Measurements from ENCODE around the gene ZMYM4.

ZMYM4 gene

GRCh38 chr1:35259561-35259960 is 8.9 kb upstream of the ZMYM4 start:
- no peak for TF ChIP-seq CEBPB (IDR thresholded peaks at IDR 0.05)
- no peak for TF ChIP-seq EGR1 (IDR thresholded peaks at IDR 0.05)
- TF ChIP-seq, protein P1, sequence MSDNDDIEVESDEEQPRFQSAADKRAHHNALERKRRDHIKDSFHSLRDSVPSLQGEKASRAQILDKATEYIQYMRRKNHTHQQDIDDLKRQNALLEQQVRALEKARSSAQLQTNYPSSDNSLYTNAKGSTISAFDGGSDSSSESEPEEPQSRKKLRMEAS (IDR thresholded peaks at IDR 0.05) = no peak
- TF ChIP-seq TEAD4 (IDR thresholded peaks at IDR 0.05) = no peak
- TF ChIP-seq TCF12 (IDR thresholded peaks at IDR 0.05; ENCODE audit: low read depth) = no peak
- no peak for TF ChIP-seq TAF1 (IDR thresholded peaks at IDR 0.05; ENCODE audit: low read depth)
- TF ChIP-seq RAD21 (IDR thresholded peaks at IDR 0.05; ENCODE audit: low read depth) = no peak
- TF ChIP-seq ZBTB7A (IDR thresholded peaks at IDR 0.05; ENCODE audit: low read depth) = no peak
- TF ChIP-seq REST (IDR thresholded peaks at IDR 0.05; ENCODE audit: low read depth) = no peak
- no peak for TF ChIP-seq YY1 (IDR thresholded peaks at IDR 0.05; ENCODE audit: low read depth)
- no peak for TF ChIP-seq CREB1 (IDR thresholded peaks at IDR 0.05; ENCODE audit: low read depth)
- TF ChIP-seq EP300 (IDR thresholded peaks at IDR 0.05; ENCODE audit: borderline replicate concordance) = no peak
- TF ChIP-seq FOXM1 (IDR thresholded peaks at IDR 0.05; ENCODE audit: borderline replicate concordance, low read depth) = no peak
- TF ChIP-seq NFIC (IDR thresholded peaks at IDR 0.05) = no peak

GRCh38 chr1:35261412-35262120 is 6.9 kb upstream of the ZMYM4 start:
- no peak for TF ChIP-seq YY1 (IDR thresholded peaks at IDR 0.05; ENCODE audit: low read depth)
- TF ChIP-seq RAD21 (IDR thresholded peaks at IDR 0.05; ENCODE audit: low read depth) = no peak
- no peak for TF ChIP-seq TAF1 (IDR thresholded peaks at IDR 0.05; ENCODE audit: low read depth)
- TF ChIP-seq TCF12 (IDR thresholded peaks at IDR 0.05; ENCODE audit: low read depth) = no peak
- TF ChIP-seq EGR1 (IDR thresholded peaks at IDR 0.05) = no peak
- no peak for TF ChIP-seq CEBPB (IDR thresholded peaks at IDR 0.05)
- no peak for TF ChIP-seq TEAD4 (IDR thresholded peaks at IDR 0.05)
- TF ChIP-seq NFIC (IDR thresholded peaks at IDR 0.05) = no peak
- no peak for TF ChIP-seq REST (IDR thresholded peaks at IDR 0.05; ENCODE audit: low read depth)
- TF ChIP-seq FOXM1 (IDR thresholded peaks at IDR 0.05; ENCODE audit: borderline replicate concordance, low read depth) = no peak
- no peak for TF ChIP-seq USF1 (IDR thresholded peaks at IDR 0.05)
- no peak for TF ChIP-seq CREB1 (IDR thresholded peaks at IDR 0.05; ENCODE audit: low read depth)
- TF ChIP-seq ZBTB7A (IDR thresholded peaks at IDR 0.05; ENCODE audit: low read depth) = no peak
- TF ChIP-seq, protein P1 (IDR thresholded peaks at IDR 0.05) = no peak
- no peak for TF ChIP-seq EP300 (IDR thresholded peaks at IDR 0.05; ENCODE audit: borderline replicate concordance)

DNA sequence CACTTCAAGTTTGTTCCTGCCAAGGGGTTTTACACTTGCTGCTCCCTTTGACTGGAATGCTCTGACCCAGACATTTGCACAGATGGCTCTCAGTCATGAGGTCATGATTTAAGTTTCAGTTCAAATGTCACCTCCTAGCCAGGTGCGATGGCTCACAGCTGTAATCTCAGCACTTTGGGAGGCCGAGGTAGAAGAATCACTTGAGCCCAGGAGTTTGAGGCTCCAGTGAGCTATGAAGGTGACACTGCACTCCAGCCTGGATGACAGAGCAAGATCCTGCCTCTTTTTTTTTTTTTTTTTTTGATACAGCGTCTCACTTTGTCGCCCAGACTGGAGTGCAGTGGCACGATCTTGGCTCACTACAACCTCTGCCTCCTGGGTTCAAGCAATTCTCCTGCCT is 4.5 kb upstream of the ZMYM4 start:
- no peak for TF ChIP-seq ZBTB7A (IDR thresholded peaks at IDR 0.05; ENCODE audit: low read depth)
- TF ChIP-seq CEBPB (IDR thresholded peaks at IDR 0.05) = no peak
- TF ChIP-seq TAF1 (IDR thresholded peaks at IDR 0.05; ENCODE audit: low read depth) = no peak
- no peak for TF ChIP-seq YY1 (IDR thresholded peaks at IDR 0.05; ENCODE audit: low read depth)
- no peak for TF ChIP-seq EGR1 (IDR thresholded peaks at IDR 0.05)
- TF ChIP-seq USF1 (IDR thresholded peaks at IDR 0.05) = no peak

DNA sequence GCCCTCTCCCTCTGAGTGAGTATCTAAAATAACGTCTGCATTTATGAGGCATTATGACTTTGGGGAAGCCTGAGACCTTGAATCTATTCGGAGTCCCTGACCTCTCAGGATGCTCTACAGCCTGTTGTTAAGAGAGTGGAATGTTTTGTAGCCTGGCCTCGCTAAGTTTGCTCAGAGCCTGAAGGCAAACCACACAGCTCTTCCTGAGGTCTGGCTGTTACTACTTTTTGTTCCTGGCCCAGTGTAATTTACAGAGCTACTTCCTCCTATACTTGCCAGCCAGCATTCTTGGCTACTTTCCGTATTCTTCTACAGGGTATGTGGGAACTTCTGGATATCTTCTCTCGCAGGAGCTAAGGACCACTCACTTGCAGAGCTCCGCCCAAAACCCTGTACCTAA is 3.6 kb upstream of the ZMYM4 start:
- TF ChIP-seq RAD21 (IDR thresholded peaks at IDR 0.05; ENCODE audit: low read depth) (no peak), CEBPB (IDR thresholded peaks at IDR 0.05) (no peak), YY1 (IDR thresholded peaks at IDR 0.05; ENCODE audit: low read depth) (no peak), FOXM1 (IDR thresholded peaks at IDR 0.05; ENCODE audit: borderline replicate concordance, low read depth) (no peak), TCF12 (IDR thresholded peaks at IDR 0.05; ENCODE audit: low read depth) (no peak), EGR1 (IDR thresholded peaks at IDR 0.05) (no peak), TAF1 (IDR thresholded peaks at IDR 0.05; ENCODE audit: low read depth) (no peak), NFIC (IDR thresholded peaks at IDR 0.05) (no peak), ZBTB7A (IDR thresholded peaks at IDR 0.05; ENCODE audit: low read depth) (no peak), EP300 (IDR thresholded peaks at IDR 0.05; ENCODE audit: borderline replicate concordance) (no peak), CREB1 (IDR thresholded peaks at IDR 0.05; ENCODE audit: low read depth) (no peak), USF1 (IDR thresholded peaks at IDR 0.05) (no peak), TEAD4 (IDR thresholded peaks at IDR 0.05) (no peak), REST (IDR thresholded peaks at IDR 0.05; ENCODE audit: low read depth) (no peak)
- TF ChIP-seq, protein P1 (IDR thresholded peaks at IDR 0.05) = no peak

Data from Ishikawa (cell line).